Tibial artery (tissue), 4 donors: Measurements from ENCODE around the gene SNCA.

Experiments
- DNase-seq, 2 donors: peaks; one replicate each; pipeline ENCODE4 v3.0.0-alpha.2; 2019
- H3K27ac ChIP-seq, 2 donors: fragments of 200-600 bp; sonication (generic) in 1 of 2; 1 replicate in 1 of 2; 2 replicates in 1 of 2; pipeline ENCODE4 v1.5.1; 2018 to 2019; ENCODE audit warnings: mild to moderate bottlenecking in 1 of 2
- H3K27me3 ChIP-seq, 2 donors: fragments of 200-600 bp; sonication (generic) in 1 of 2; one replicate each; pipeline versions ENCODE4 v1.5.1 to v1.6.0; 2016 to 2019
- H3K36me3 ChIP-seq, 3 donors: fragments of 200-600 bp; sonication (generic) in 2 of 3; one replicate each; pipeline ENCODE4 v1.5.1; 2016 to 2019; ENCODE audit warnings: mild to moderate bottlenecking in 2 of 3
- H3K4me1 ChIP-seq, 4 donors: fragments of 200-600 bp; sonication (generic) in 2 of 4; 1 replicate in 3 of 4; 2 replicates in 1 of 4; pipeline ENCODE4 v1.5.1; 2016 to 2019
- H3K4me3 ChIP-seq, 2 donors: fragments of 200-600 bp; sonication (generic) in 1 of 2; 1 replicate in 1 of 2; 2 replicates in 1 of 2; pipeline ENCODE4 v1.5.1; 2018 to 2019; ENCODE audit warnings: mild to moderate bottlenecking in 2 of 2
- H3K9me3 ChIP-seq, 3 donors: fragments of 200-600 bp; sonication (generic) in 1 of 3; one replicate each; pipeline ENCODE4 v1.5.1; 2016 to 2019
- intact Hi-C: fragments of 100-400 bp; cut with DNase I; formaldehyde crosslinking; loops from one replicate; pipeline ENCODE4 v1.15.0; 2023; ENCODE audit warnings: low total_unique reads
- TF ChIP-seq, protein P1 (sequence below), 2 experiments: fragments of 200-600 bp in 1 of 2; fragments of 450-650 bp in 1 of 2; IDR thresholded peaks; one replicate each; pipeline ENCODE4 v1.5.1; 2017 to 2019; ENCODE audit warnings: antibody characterized with exemption in 2 of 2, mild to moderate bottlenecking in 1 of 2, moderate library complexity in 1 of 2

Gene SNCA

GRCh38 chr4:89767924-89768323, 69.0 kb downstream of the SNCA start:
- Histone ChIP-seq H3K9me3 (no peaks in the 10 kb centered on the region), H3K4me3 (no peak overlapping the region), H3K27me3 (no peaks in the 10 kb centered on the region), H3K36me3 (no peaks in the 10 kb centered on the region), H3K27ac (no peak overlapping the region), H3K4me1 (peaks cover 0 to 11% (median 2%) of the 10 kb centered on the region in 4 donors)
- TF ChIP-seq, protein P1, sequence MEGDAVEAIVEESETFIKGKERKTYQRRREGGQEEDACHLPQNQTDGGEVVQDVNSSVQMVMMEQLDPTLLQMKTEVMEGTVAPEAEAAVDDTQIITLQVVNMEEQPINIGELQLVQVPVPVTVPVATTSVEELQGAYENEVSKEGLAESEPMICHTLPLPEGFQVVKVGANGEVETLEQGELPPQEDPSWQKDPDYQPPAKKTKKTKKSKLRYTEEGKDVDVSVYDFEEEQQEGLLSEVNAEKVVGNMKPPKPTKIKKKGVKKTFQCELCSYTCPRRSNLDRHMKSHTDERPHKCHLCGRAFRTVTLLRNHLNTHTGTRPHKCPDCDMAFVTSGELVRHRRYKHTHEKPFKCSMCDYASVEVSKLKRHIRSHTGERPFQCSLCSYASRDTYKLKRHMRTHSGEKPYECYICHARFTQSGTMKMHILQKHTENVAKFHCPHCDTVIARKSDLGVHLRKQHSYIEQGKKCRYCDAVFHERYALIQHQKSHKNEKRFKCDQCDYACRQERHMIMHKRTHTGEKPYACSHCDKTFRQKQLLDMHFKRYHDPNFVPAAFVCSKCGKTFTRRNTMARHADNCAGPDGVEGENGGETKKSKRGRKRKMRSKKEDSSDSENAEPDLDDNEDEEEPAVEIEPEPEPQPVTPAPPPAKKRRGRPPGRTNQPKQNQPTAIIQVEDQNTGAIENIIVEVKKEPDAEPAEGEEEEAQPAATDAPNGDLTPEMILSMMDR (IDR thresholded peaks at IDR 0.05): no peak
- no peak for DNase-seq
- intact Hi-C loops: no loop called here

- H3K36me3 ChIP-seq: no peaks in the 10 kb centered on the region
- no peak overlapping the region for H3K4me3 ChIP-seq
- intact Hi-C loops: no loop called here
- no peak overlapping the region for H3K27ac ChIP-seq
- no peaks in the 10 kb centered on the region for H3K27me3 ChIP-seq
- H3K4me1 ChIP-seq: peaks cover 0 to 11% (median 2%) of the 10 kb centered on the region in 4 donors
- no peak for DNase-seq
- TF ChIP-seq, protein P1 (IDR thresholded peaks at IDR 0.05): no peak
- no peaks in the 10 kb centered on the region for H3K9me3 ChIP-seq
Observed at GRCh38 chr4:89765966-89766365, 71.0 kb downstream of the SNCA start.

- Histone ChIP-seq H3K9me3 (no peaks in the 10 kb centered on the region), H3K4me1 (peaks cover 0 to 11% (median 2%) of the 10 kb centered on the region in 4 donors), H3K27ac (no peak overlapping the region), H3K27me3 (no peaks in the 10 kb centered on the region), H3K4me3 (no peak overlapping the region), H3K36me3 (no peaks in the 10 kb centered on the region)
- intact Hi-C loops: no loop called here
- DNase-seq: no peak
- TF ChIP-seq, protein P1 (IDR thresholded peaks at IDR 0.05): no peak
Observed at GRCh38 chr4:89765528-89765927, 71.4 kb downstream of the SNCA start.

DNA sequence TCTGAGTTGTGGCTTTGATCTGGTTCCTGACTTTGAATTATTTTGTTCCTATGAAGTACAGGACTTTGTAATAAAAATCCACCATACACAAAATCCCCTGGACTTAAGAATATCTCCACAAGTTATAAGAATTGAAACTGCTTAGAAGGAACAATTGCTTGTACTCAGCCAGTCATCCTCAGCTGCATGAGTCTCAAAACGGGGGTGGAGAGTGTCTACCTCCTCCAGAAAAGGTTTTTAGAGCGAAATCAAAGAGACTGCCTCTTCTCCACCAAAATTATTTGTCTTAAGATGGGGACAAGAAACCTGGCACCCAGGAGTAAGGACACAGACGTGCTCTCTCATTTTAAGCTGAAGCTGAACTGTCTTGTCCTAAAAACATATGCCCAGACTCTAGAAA, 74.7 kb downstream of the SNCA start:
- Histone ChIP-seq H3K9me3 (no peaks in the 10 kb centered on the region), H3K4me3 (no peak overlapping the region), H3K27ac (no peak overlapping the region), H3K4me1 (peaks cover 0 to 11% (median 2%) of the 10 kb centered on the region in 4 donors), H3K27me3 (no peaks in the 10 kb centered on the region), H3K36me3 (no peaks in the 10 kb centered on the region)
- TF ChIP-seq, protein P1 (IDR thresholded peaks at IDR 0.05): no peak
- no peak for DNase-seq
- intact Hi-C loops: no loop called here

DNA sequence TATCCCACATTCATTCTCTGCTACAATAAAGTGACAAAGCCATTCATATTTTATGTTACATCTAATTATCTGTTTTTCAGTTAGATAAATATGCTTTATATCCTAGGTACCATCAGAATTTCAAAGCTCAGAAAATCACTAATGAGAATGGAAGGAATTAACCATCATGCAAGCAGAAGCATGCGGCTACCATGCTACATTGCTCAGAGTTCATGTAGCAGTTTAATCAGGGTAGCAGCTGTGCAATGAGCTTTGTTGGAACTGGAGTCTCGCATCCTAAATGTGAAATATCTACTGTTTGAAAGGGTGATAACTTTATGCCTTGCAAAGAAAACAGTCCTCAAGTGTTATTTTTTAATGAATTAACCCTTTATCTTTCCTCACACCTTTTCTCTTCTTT, 77.5 kb downstream of the SNCA start:
- H3K27ac ChIP-seq: no peak overlapping the region
- intact Hi-C loops: no loop called here
- TF ChIP-seq, protein P1 (IDR thresholded peaks at IDR 0.05): no peak

GRCh38 chr4:89757154-89757719, 79.7 kb downstream of the SNCA start:
- no peak for DNase-seq
- TF ChIP-seq, protein P1 (IDR thresholded peaks at IDR 0.05): no peak

More for the DNA sequence above, 77.5 kb downstream of the SNCA start:
- no peak overlapping the region for H3K4me3 ChIP-seq
- H3K4me1 ChIP-seq: no peaks in the 10 kb centered on the region
- DNase-seq: no peak
- no peaks in the 10 kb centered on the region for H3K36me3 ChIP-seq
- H3K27me3 ChIP-seq: no peaks in the 10 kb centered on the region
- H3K9me3 ChIP-seq: no peaks in the 10 kb centered on the region

More at GRCh38 chr4:89757154-89757719, 79.7 kb downstream of the SNCA start:
- intact Hi-C loops: no loop called here
- no peaks in the 10 kb centered on the region for H3K9me3 ChIP-seq
- no peaks in the 10 kb centered on the region for H3K36me3 ChIP-seq
- H3K4me1 ChIP-seq: peaks cover 0 to 12% (median 3%) of the 10 kb centered on the region in 4 donors
- H3K27ac ChIP-seq: no peak overlapping the region
- no peak overlapping the region for H3K4me3 ChIP-seq
- no peaks in the 10 kb centered on the region for H3K27me3 ChIP-seq
